Measurements from ENCODE around the gene CBLB.

- TF ChIP-seq CTCF (IDR thresholded peaks at IDR 0.05) = no peak
- TF ChIP-seq POLR2A (IDR thresholded peaks at IDR 0.05) = no peak
Measured at GRCh38 chr3:105774444-105775180, 94.2 kb downstream of the CBLB start.
